Glutamatergic neuron (in vitro differentiated cells): ENCODE results near the gene MBTD1. TPM values are rescaled to one million over a fixed set of nuclear protein-coding genes. Genes with fewer than 3 reads are reported as not detected.

Experiments
- DNase-seq: peaks from one replicate; pipeline ENCODE4 v3.0.0; 2022
- H3K27ac Mint-ChIP-seq: one replicate; pipeline ENCODE4 v1.8.0; 2020; ENCODE audit warnings: mild to moderate bottlenecking, mixed read lengths, inconsistent platforms; ENCODE audit not compliant: unreplicated experiment
- H3K27me3 Mint-ChIP-seq: one replicate; pipeline ENCODE4 v1.8.0; 2020; ENCODE audit warnings: mild to moderate bottlenecking, moderate library complexity, mixed read lengths, inconsistent platforms; ENCODE audit not compliant: unreplicated experiment
- H3K36me3 Mint-ChIP-seq: one replicate; pipeline ENCODE4 v1.8.0; 2020; ENCODE audit warnings: mild to moderate bottlenecking, mixed read lengths, inconsistent platforms; ENCODE audit not compliant: unreplicated experiment
- H3K4me1 Mint-ChIP-seq: one replicate; pipeline ENCODE4 v1.8.0; 2020; ENCODE audit warnings: mild to moderate bottlenecking, low read depth, mixed read lengths, inconsistent platforms; ENCODE audit not compliant: unreplicated experiment
- H3K4me3 Mint-ChIP-seq: one replicate; pipeline ENCODE4 v1.8.0; 2020; ENCODE audit warnings: mild to moderate bottlenecking, mixed read lengths, inconsistent platforms; ENCODE audit not compliant: unreplicated experiment
- H3K9me3 Mint-ChIP-seq: one replicate; pipeline ENCODE4 v1.8.0; 2020; ENCODE audit warnings: mild to moderate bottlenecking, moderate library complexity, mixed read lengths, inconsistent platforms; ENCODE audit not compliant: unreplicated experiment
- total RNA-seq: library from RNA; stranded (reverse); fragmentation: NEBNext Ultra II Directional; extraction: Animal tissue kit (Norgen Biotek cat#: 25700); gene quantifications from one replicate; pipeline ENCODE4 v1.2.1, GENCODE V29; 2021; ENCODE audit not compliant: unreplicated experiment
- TF ChIP-seq, protein P1 (sequence below): fragments of 200-600 bp; sonication (generic); IDR thresholded peaks from one replicate; pipeline ENCODE4 v1.5.0; 2021; ENCODE audit not compliant: partially characterized antibody, unreplicated experiment

The MBTD1 gene
- total RNA-seq, 1 donor from 2014 or later, result 32.3 TPM

DNA sequence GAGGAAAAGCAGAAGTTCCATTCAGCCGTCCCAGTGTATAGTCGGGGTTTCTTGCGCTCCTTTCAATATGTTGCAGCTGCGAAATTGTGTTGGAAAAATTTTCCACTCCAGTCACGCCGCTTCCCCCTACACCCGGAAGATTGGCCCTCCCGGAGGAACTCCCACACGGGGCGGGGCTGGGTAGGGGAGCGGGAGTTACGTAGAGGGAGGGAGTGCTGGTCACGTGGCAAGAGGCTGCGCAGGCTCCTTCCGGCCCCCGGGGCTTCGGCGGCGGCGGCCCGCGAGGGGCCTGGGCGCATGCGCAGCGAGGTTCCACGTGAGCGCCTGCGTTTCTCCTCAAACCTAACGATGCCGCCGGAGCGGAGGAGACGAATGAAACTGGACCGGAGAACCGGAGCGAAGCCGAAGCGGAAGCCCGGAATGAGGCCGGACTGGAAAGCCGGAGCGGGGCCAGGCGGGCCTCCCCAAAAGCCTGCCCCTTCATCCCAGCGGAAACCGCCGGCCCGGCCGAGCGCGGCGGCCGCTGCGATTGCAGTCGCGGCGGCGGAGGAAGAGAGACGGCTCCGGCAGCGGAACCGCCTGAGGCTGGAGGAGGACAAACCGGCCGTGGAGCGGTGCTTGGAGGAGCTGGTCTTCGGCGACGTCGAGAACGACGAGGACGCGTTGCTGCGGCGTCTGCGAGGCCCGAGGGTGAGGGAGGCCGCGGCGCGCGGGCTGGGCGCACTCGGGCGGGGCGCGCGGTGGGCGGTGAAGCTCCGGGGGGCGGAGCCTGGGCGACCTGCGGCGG lies 581 bp upstream of the MBTD1 start, which contains the start of gene UTP18:
TSS of gene UTP18 (plus strand) at position 310 of the 787 bp plus-strand sequence. CDS start at position 349, 39 bp downstream.
- peak; percentile 97 for DNase-seq
- H3K27ac Mint-ChIP-seq, result peak within 1 kb of the TSS; percentile 97
- H3K9me3 Mint-ChIP-seq, result peaks cover 11% of the 10 kb centered on the region
- peak within 1 kb of the TSS; percentile 88 for H3K4me3 Mint-ChIP-seq
- peaks cover 10% of the 10 kb centered on the region for H3K27me3 Mint-ChIP-seq
- H3K4me1 Mint-ChIP-seq, result peaks cover 18% of the 10 kb centered on the region
- TF ChIP-seq, protein P1, sequence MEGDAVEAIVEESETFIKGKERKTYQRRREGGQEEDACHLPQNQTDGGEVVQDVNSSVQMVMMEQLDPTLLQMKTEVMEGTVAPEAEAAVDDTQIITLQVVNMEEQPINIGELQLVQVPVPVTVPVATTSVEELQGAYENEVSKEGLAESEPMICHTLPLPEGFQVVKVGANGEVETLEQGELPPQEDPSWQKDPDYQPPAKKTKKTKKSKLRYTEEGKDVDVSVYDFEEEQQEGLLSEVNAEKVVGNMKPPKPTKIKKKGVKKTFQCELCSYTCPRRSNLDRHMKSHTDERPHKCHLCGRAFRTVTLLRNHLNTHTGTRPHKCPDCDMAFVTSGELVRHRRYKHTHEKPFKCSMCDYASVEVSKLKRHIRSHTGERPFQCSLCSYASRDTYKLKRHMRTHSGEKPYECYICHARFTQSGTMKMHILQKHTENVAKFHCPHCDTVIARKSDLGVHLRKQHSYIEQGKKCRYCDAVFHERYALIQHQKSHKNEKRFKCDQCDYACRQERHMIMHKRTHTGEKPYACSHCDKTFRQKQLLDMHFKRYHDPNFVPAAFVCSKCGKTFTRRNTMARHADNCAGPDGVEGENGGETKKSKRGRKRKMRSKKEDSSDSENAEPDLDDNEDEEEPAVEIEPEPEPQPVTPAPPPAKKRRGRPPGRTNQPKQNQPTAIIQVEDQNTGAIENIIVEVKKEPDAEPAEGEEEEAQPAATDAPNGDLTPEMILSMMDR, result no peak
- no peaks in the 10 kb centered on the region for H3K36me3 Mint-ChIP-seq

DNA sequence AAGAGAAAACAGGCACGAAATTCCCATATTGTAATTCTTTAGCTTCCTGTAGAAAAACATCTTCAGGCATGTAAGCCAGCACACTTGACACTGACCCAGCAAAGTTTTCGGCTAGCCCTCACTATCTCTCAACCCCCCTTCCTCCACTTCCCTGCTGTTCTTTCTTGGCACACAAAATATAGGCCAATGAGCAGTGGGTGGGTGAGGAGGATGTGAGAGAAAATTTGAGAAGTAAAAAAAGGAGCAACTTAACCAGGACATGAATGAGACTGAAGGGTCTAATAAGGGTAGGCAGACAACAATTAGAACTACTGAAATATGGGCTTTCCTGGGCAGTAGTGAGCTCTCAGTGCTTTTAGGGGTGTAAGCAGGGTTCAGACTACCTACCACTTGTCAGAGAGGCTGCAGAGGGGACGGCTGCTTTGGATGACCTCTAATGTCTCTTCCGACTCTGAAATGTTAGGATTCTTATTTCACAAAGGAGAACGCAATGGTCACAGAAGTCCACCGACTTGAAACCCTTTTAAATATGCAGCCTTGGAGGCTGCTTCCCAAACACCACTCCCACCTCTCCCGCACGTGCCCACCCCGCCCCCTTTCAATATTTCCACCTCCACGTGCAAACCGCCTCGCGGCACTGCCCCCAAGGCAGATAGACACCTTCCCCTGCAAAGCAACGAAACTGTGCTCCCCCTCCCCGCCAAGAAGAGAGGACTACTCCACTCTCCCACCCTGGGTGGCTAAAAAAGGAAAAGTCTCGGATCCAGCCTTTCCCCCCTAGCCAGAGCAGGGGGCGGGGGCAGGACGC lies 889 bp downstream of the MBTD1 start:
- Mint-ChIP-seq H3K27ac (peak overlapping the region; percentile 80), H3K36me3 (no peaks in the 10 kb centered on the region), H3K4me1 (peaks cover 18% of the 10 kb centered on the region), H3K27me3 (peaks cover 12% of the 10 kb centered on the region), H3K9me3 (peaks cover 11% of the 10 kb centered on the region), H3K4me3 (peak overlapping the region; percentile 81)
- DNase-seq, result peak; percentile 60
- TF ChIP-seq, protein P1, result no peak

DNA sequence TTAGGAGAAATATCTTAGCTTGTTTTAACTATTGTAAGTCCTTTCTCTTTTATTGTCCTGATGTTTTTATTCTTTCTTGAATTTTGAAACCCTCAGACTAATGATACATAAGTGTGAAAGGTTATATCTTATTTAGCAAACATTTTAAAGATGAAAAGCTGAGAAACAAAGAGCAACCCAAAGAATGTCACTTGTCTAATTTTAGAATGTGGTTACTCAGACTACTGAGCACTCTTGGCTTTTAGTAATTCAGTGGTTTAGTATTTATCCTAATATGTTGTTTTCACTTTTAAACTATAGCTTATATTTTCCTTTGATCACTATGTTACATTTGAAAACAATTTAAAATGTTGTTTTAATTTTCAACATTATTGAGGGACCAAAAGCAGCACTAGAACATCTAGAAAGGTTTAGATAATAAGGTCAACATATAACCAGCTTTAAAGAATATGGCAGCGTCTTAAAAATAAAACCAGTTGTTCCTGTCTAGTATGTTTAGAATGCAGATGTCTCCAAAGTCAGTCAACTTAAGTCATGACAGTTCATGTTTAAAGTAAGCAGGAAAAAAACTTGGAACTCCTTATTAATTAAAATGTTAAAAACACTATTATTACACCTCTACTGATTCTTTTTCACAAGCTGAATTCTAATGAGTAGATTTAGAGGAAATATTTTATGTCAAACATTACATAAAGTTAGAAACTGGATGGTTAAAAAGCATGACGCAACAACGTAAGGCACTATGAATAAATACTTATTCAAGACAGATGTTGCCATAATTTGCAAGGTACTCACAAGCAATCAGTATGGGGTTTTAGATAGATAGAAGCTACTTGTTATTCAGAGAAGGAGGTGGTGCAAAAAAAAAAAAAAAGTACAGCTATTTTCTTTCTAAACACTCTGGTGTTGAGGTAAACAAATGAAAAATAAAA lies 2.4 kb downstream of the MBTD1 start:
- TF ChIP-seq, protein P1, result no peak
- Mint-ChIP-seq H3K36me3 (no peaks in the 10 kb centered on the region), H3K9me3 (peaks cover 8% of the 10 kb centered on the region), H3K27me3 (peaks cover 12% of the 10 kb centered on the region), H3K4me3 (peak overlapping the region; percentile 81), H3K4me1 (peaks cover 17% of the 10 kb centered on the region), H3K27ac (peak overlapping the region; percentile 52)
- no peak for DNase-seq

DNA sequence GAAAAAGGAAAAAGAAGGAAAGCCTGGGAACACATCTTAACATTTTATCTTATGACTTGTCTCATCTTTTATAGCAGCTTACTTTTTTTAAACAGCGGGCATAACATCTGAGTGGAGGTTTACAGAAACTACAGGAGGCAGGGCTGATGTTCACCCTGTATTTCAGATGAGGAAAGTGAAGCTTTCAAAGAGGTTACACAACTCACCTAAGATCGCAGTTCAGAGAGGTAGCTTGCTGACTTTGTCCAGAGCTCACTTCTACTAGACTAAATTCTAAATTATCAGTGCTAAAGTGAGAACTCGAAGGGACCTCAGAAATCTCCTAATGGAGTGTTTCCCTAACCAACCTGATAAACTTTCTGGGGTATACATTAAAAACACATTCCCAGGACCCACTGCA lies 3.7 kb downstream of the MBTD1 start:
- peaks cover 8% of the 10 kb centered on the region for H3K9me3 Mint-ChIP-seq
- TF ChIP-seq, protein P1, result no peak
- peaks cover 12% of the 10 kb centered on the region for H3K27me3 Mint-ChIP-seq
- H3K27ac Mint-ChIP-seq, result no peak overlapping the region
- peaks cover 12% of the 10 kb centered on the region for H3K4me1 Mint-ChIP-seq
- no peak overlapping the region for H3K4me3 Mint-ChIP-seq
- peaks cover 3% of the 10 kb centered on the region for H3K36me3 Mint-ChIP-seq
- no peak for DNase-seq
